Measurements from ENCODE around the gene MDFI.

- no peak for TF ChIP-seq POLR2A (IDR thresholded peaks at IDR 0.05)
- no peak for TF ChIP-seq CTCF (IDR thresholded peaks at IDR 0.05 in 4 of 5, conservative IDR thresholded peaks at IDR 0.05 in 1 of 5)
These were observed 1.5 kb upstream of the MDFI start for GRCh38 chr6:41636833-41637193.
